ENCODE data around the gene GABRB1. TPM values are rescaled to one million over a fixed set of nuclear protein-coding genes. Genes with fewer than 3 reads are reported as not detected.

GABRB1 gene
- total and polyA plus RNA-seq, 2 of the 8 experiments (the other 6 are each of a cell fraction or from before 2014, with no cell fraction given) = 0.22 to 0.38 TPM

DNA sequence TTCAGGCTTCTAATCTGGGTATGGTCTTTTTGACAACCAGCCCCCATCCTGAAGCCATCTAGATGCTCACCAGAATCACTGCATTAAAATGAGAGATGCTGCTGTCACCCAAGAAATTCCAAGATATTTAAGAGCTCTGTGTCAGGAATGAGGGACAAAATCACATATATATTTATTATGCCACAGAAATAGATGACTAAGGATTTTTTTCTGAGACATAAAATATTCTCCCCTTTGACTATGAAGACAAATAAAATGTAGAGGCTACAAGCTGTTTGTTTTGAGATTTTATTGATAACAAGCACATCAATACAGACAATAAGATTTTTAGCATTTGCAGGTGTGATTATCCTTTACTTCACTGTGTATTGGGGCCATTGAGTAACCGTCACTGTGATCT is 354.8 kb downstream of the GABRB1 start:
- ChIA-PET POLR2A (ENCODE audit: partially characterized antibody) (no interaction called here), CTCF (ENCODE audit: partially characterized antibody) (interaction anchor here (0.6 to 1.5 kb wide), 4 partner anchors 98 to 542 kb away, joined by 3 to 4 read pairs (median 3); no protein-coding TSS in a partner anchor)
- H3K23ac ChIP-seq (ENCODE audit: insufficient read length) = no peak overlapping the region
- H3K18ac ChIP-seq (ENCODE audit: extremely low read depth, low read length) = no peak overlapping the region
- no peak overlapping the region for H2AK5ac ChIP-seq (ENCODE audit: low read depth, low read length)
- no peaks in the 10 kb centered on the region for H3K23me2 ChIP-seq (ENCODE audit: low read depth, low read length)
- H3K56ac ChIP-seq (replicated peaks; ENCODE audit: insufficient read length, low read depth, low read length) = no peak overlapping the region
- H3K79me1 ChIP-seq (ENCODE audit: low read depth, low read length) = no peaks in the 10 kb centered on the region
- TF ChIP-seq HDAC2 (IDR thresholded peaks at IDR 0.05; ENCODE audit: borderline replicate concordance in 1 of 2, low read depth in 2 of 2, low read length in 2 of 2) = no peak
- no peak for TF ChIP-seq KDM5A (IDR thresholded peaks at IDR 0.05; ENCODE audit: low read length)
- no peak overlapping the region for H2BK20ac ChIP-seq (ENCODE audit: low read length)
- no peak overlapping the region for H3K4me2 ChIP-seq (ENCODE audit: insufficient read depth in 1 of 2, low read depth in 2 of 2, low read length in 2 of 2)
- H2BK5ac ChIP-seq (ENCODE audit: low read depth, low read length) = no peak overlapping the region
- DNase-seq (ENCODE audit: low read depth in 1 of 2, low spot score in 2 of 2) = no peak
- H2BK12ac ChIP-seq (ENCODE audit: low read depth, low read length) = no peak overlapping the region
- H3K27me3 ChIP-seq (replicated peaks in 1 of 4; ENCODE audit: control insufficient read depth in 3 of 4, extremely low read depth in 1 of 4, insufficient read depth in 3 of 4, low read length in 3 of 4) = no peaks in the 10 kb centered on the region
- no peak overlapping the region for H4K5ac ChIP-seq (ENCODE audit: insufficient read length, low read depth, low read length)
- H3K27ac ChIP-seq (ENCODE audit: low read depth, low read length) = no peak overlapping the region
- FAIRE-seq = no peak
- H3K4ac ChIP-seq (replicated peaks; ENCODE audit: insufficient read length, low read depth, low read length) = no peak overlapping the region
- H3K9ac ChIP-seq (replicated peaks in 1 of 4; ENCODE audit: extremely low read depth in 1 of 4, low read depth in 3 of 4, low read length in 3 of 4) = no peak overlapping the region
- H3K36me3 ChIP-seq (ENCODE audit: control insufficient read depth in 2 of 4, insufficient read depth in 4 of 4, low read length in 3 of 4) = no peaks in the 10 kb centered on the region
- no peaks in the 10 kb centered on the region for H4K20me1 ChIP-seq (replicated peaks in 1 of 2; ENCODE audit: control insufficient read depth in 1 of 2, insufficient read depth in 2 of 2, low read length in 2 of 2)
- 90% methylated on average over 1 of the region's 1 CpG; no CpG with 5 or more reads in 1 of the 2 experiments for WGBS, 2 experiments (ENCODE audit: extremely low coverage in 1 of 2, insufficient coverage in 1 of 2, insufficient read length in 1 of 2, insufficient replicate concordance in 2 of 2, low coverage in 1 of 2, low lambda C conversion rate in 2 of 2, missing lambda C conversion rate in 1 of 2)
- no peak overlapping the region for H4K91ac ChIP-seq (replicated peaks; ENCODE audit: insufficient read length, low read length)
- no peaks in the 10 kb centered on the region for H3K79me2 ChIP-seq (ENCODE audit: control insufficient read depth in 1 of 2, insufficient read depth in 2 of 2, low read length in 2 of 2)
- H3K4me3 ChIP-seq (ENCODE audit: extremely low read depth in 1 of 4, insufficient read depth in 2 of 4, low read depth in 3 of 4, low read length in 4 of 4) = no peak overlapping the region
- H2BK120ac ChIP-seq (replicated peaks; ENCODE audit: low read depth, low read length) = no peak overlapping the region
- no peaks in the 10 kb centered on the region for H3K9me3 ChIP-seq (ENCODE audit: insufficient read depth in 2 of 2, low read depth in 1 of 2, low read length in 1 of 2)
- no peak overlapping the region for H4K8ac ChIP-seq (ENCODE audit: extremely low read depth, insufficient read depth, low read length)
- no peak overlapping the region for H2AFZ ChIP-seq (ENCODE audit: low read length)
- no peak overlapping the region for H3K14ac ChIP-seq (ENCODE audit: insufficient read length)
- no peaks in the 10 kb centered on the region for H3K4me1 ChIP-seq (replicated peaks in 1 of 4; ENCODE audit: control insufficient read depth in 3 of 4, insufficient read depth in 4 of 4, low read length in 3 of 4)
- H2BK15ac ChIP-seq (ENCODE audit: low read length) = no peak overlapping the region

Measured in H1 (cell line).